Stomach (tissue), 4 donors: ENCODE results near the gene HSFX2.
"Not testable (repeated sequence)": the region's sequence is repeated elsewhere in the genome, so short reads cannot be mapped to it uniquely, and the experiment has no call there.

ENCODE experiments used
- CTCF ChIP-seq, 7 experiments: fragments of 450-650 bp in 4 of 7; fragments of 200-600 bp in 3 of 7; sonication (generic) in 3 of 7; IDR thresholded peaks; one replicate each; pipeline ENCODE4 v1.5.1; 2016 to 2019; ENCODE audit warnings: antibody characterized with exemption in 7 of 7, control low read depth in 2 of 7, mild to moderate bottlenecking in 1 of 7
- POLR2A ChIP-seq, 4 donors: fragments of 450-650 bp; IDR thresholded peaks; one replicate each; pipeline ENCODE4 v1.6.1; 2016; ENCODE audit warnings: antibody characterized with exemption in 4 of 4, control low read depth in 2 of 4, mild to moderate bottlenecking in 1 of 4, moderate library complexity in 1 of 4

- not testable (repeated sequence) for TF ChIP-seq CTCF, POLR2A (IDR thresholded peaks at IDR 0.05)
Observed at GRCh38 chrX:149551939-149552248, 43.2 kb downstream of the HSFX2 start.
